GM12878 (cell line): Measurements from ENCODE around the gene C9orf78. TPM values are rescaled to one million over a fixed set of nuclear protein-coding genes. Genes with fewer than 3 reads are reported as not detected.
A peak's percentile ranks its signal among the peaks of the same experiment; 100 is the strongest.

Experiments used
- BACH1 ChIP-seq: fragments of 450-650 bp; IDR thresholded peaks from 2 replicates; pipeline ENCODE4 v1.6.1; 2017; ENCODE audit warnings: mild to moderate bottlenecking, borderline replicate concordance
- BCL11A ChIP-seq: IDR thresholded peaks from 2 replicates; pipeline ENCODE4 v1.6.1; 2011; ENCODE audit warnings: low read depth, low read length
- CBX5 ChIP-seq: sonication (generic); IDR thresholded peaks from 2 replicates; pipeline ENCODE4 v1.6.1; 2016; ENCODE audit warnings: low read depth, moderate library complexity, mild to moderate bottlenecking, inconsistent platforms
- CREM ChIP-seq: IDR thresholded peaks from 2 replicates; pipeline ENCODE4 v1.6.1; 2014; ENCODE audit warnings: antibody characterized with exemption, low read depth
- CUX1 ChIP-seq: IDR thresholded peaks from 2 replicates; pipeline ENCODE4 v1.6.1; 2012; ENCODE audit warnings: improper control_type of control experiment, low read depth, low read length; ENCODE audit not compliant: insufficient replicate concordance
- EGR1 ChIP-seq, 2 experiments: IDR thresholded peaks; 1 replicate in 1 of 2; 2 replicates in 1 of 2; pipeline ENCODE4 v1.6.1; 2011 to 2012; ENCODE audit warnings: low read depth in 2 of 2, low read length in 2 of 2, borderline replicate concordance in 1 of 2, mild to moderate bottlenecking in 1 of 2, moderate library complexity in 1 of 2
- FOXM1 ChIP-seq: IDR thresholded peaks from 2 replicates; pipeline ENCODE4 v1.6.1; 2012; ENCODE audit warnings: low read depth, mild to moderate bottlenecking, inconsistent platforms, low read length, moderate library complexity
- IKZF2 ChIP-seq, 2 experiments: fragments of 450-650 bp; IDR thresholded peaks; 2 replicates each; pipeline ENCODE4 v1.6.1; 2017; ENCODE audit warnings: mild to moderate bottlenecking in 2 of 2, moderate library complexity in 2 of 2
- JUND ChIP-seq: IDR thresholded peaks from 2 replicates; pipeline ENCODE4 v1.6.1; 2012; ENCODE audit warnings: low read depth, mild to moderate bottlenecking, low read length, improper control_type of control experiment, moderate library complexity
- LARP7 ChIP-seq: fragments of 450-650 bp; IDR thresholded peaks from 2 replicates; pipeline ENCODE4 v1.6.1; 2017; ENCODE audit warnings: mild to moderate bottlenecking
- MEF2A ChIP-seq: IDR thresholded peaks from 2 replicates; pipeline ENCODE4 v1.6.1; 2011; ENCODE audit warnings: low read depth, mild to moderate bottlenecking, low read length, moderate library complexity; ENCODE audit not compliant: insufficient read depth
- MXI1 ChIP-seq: fragments of 150-350 bp; IDR thresholded peaks from 2 replicates; pipeline ENCODE4 v1.6.1; 2011; ENCODE audit warnings: low read depth, mild to moderate bottlenecking, inconsistent platforms, low read length, improper control_type of control experiment
- MYC ChIP-seq: IDR thresholded peaks from 2 replicates; pipeline ENCODE4 v1.6.1; 2011; ENCODE audit warnings: mild to moderate bottlenecking, low read length, moderate library complexity, inconsistent platforms; ENCODE audit not compliant: insufficient read depth, insufficient replicate concordance, insufficient read length, severe bottlenecking
- NFXL1 ChIP-seq: fragments of 450-650 bp; IDR thresholded peaks from 2 replicates; pipeline ENCODE4 v1.6.1; 2017; ENCODE audit warnings: antibody characterized with exemption, mild to moderate bottlenecking, borderline replicate concordance
- NR2C2 ChIP-seq: IDR thresholded peaks from 2 replicates; pipeline ENCODE4 v1.6.1; 2011; ENCODE audit warnings: borderline replicate concordance, low read depth; ENCODE audit not compliant: control insufficient read depth, insufficient read length
- NRF1 ChIP-seq: conservative IDR thresholded peaks from 2 replicates; pipeline ENCODE4 v1.6.1; 2011; ENCODE audit warnings: mild to moderate bottlenecking, low read depth, low read length, improper control_type of control experiment
- PBX3 ChIP-seq: IDR thresholded peaks from 2 replicates; pipeline ENCODE4 v1.6.1; 2011; ENCODE audit warnings: mild to moderate bottlenecking, low read depth, low read length, moderate library complexity; ENCODE audit not compliant: insufficient replicate concordance
- PKNOX1 ChIP-seq: fragments of 450-650 bp; IDR thresholded peaks from 2 replicates; pipeline ENCODE4 v1.6.1; 2016; ENCODE audit warnings: mild to moderate bottlenecking
- RCOR1 ChIP-seq: conservative IDR thresholded peaks from 2 replicates; pipeline ENCODE4 v1.6.1; 2012; ENCODE audit warnings: low read depth, low read length, improper control_type of control experiment
- SREBF2 ChIP-seq: IDR thresholded peaks from 2 replicates; pipeline ENCODE4 v1.6.1; 2012; ENCODE audit warnings: mild to moderate bottlenecking, low read length
- STAT1 ChIP-seq: fragments of 450-650 bp; conservative IDR thresholded peaks from 2 replicates; pipeline ENCODE4 v1.6.1; 2014; ENCODE audit warnings: antibody characterized with exemption, mild to moderate bottlenecking
- TCF3 ChIP-seq: IDR thresholded peaks from 2 replicates; pipeline ENCODE4 v1.6.1; 2012; ENCODE audit warnings: low read depth, mild to moderate bottlenecking, low read length, borderline replicate concordance; ENCODE audit not compliant: insufficient read depth
- ZNF384 ChIP-seq: IDR thresholded peaks from 2 replicates; pipeline ENCODE4 v1.6.1; 2012; ENCODE audit warnings: low read depth, mild to moderate bottlenecking, low read length, improper control_type of control experiment, borderline replicate concordance
- ZNF622 ChIP-seq: fragments of 450-650 bp; IDR thresholded peaks from 2 replicates; pipeline ENCODE4 v1.6.1; 2017; ENCODE audit warnings: mild to moderate bottlenecking, inconsistent platforms
- polyA plus RNA-seq, 11 experiments: library from polyadenylated mRNA; depleted of rRNA in 4 of 11; unstranded in 6 of 11; stranded (reverse) in 5 of 11; fragments of >200 nt; fragmentation: Nextera tagmentation in 4 of 11; fragmentation: Illumina TruSeq in 1 of 11; extraction: Ambion mirVana in 4 of 11; extraction: Trizol in 1 of 11; gene quantifications; 1 replicate in 1 of 11; 2 replicates in 10 of 11; pipeline versions ENCODE4 v1.2.1 to v1.2.3, GENCODE V29; 2011 to 2016; ENCODE audit warnings: inconsistent platforms in 2 of 11, missing spikeins in 2 of 11, low read depth in 1 of 11
- total RNA-seq, 4 experiments: library from RNA; depleted of rRNA in 3 of 4; stranded (reverse); fragments of >200 nt in 3 of 4; fragmentation: Illumina TruSeq in 1 of 4; extraction: Trizol in 1 of 4; gene quantifications; 2 replicates each; pipeline versions ENCODE4 v1.2.1 to v1.2.3, GENCODE V29; 2013 to 2021

C9orf78 gene
- total and polyA plus RNA-seq, 10 of the 15 experiments (the other 5 are each of a cell fraction or from before 2014, with no cell fraction given) = 23.0 to 60.9 (median 47.5) TPM

- no peak for TF ChIP-seq ZNF384
- no peak for TF ChIP-seq MYC
- no peak for TF ChIP-seq FOXM1
- TF ChIP-seq CBX5 = no peak
- no peak for TF ChIP-seq NRF1
- 0 out of 2 replicates have a peak, but pooled peaks have one; percentile 38 for TF ChIP-seq LARP7
- no peak for TF ChIP-seq SREBF2
- no peak for TF ChIP-seq JUND
- TF ChIP-seq STAT1 = no peak
- TF ChIP-seq BCL11A = no peak
- TF ChIP-seq RCOR1 = 0 out of 2 replicates have a peak, but pooled peaks have one; percentile 75
- TF ChIP-seq NFXL1 = no peak
- TF ChIP-seq EGR1 (IDR thresholded peaks at IDR 0.05; ENCODE audit: borderline replicate concordance in 1 of 2, low read depth in 2 of 2, low read length in 2 of 2) = peak in 1 of 2 experiments; percentile 77; a peak in 1 of 3 replicates
- no peak for TF ChIP-seq PBX3
- no peak for TF ChIP-seq ZNF622
- TF ChIP-seq CREM = peak; percentile 75
- TF ChIP-seq CUX1 = no peak
- TF ChIP-seq PKNOX1 = 0 out of 2 replicates have a peak, but pooled peaks have one; percentile 16
- TF ChIP-seq MEF2A = no peak
- peak; percentile 62; the same call in 1 of the 2 replicates for TF ChIP-seq BACH1
- TF ChIP-seq IKZF2 (IDR thresholded peaks at IDR 0.05) = no peak
- no peak for TF ChIP-seq NR2C2
- no peak for TF ChIP-seq TCF3
- TF ChIP-seq MXI1 = peak; percentile 82; the same call in 1 of the 2 replicates
Measured at GRCh38 chr9:129823935-129824601, 11.0 kb downstream of the C9orf78 start, which contains the start of gene TOR1A (continued).
